Epidermal melanocyte (primary cell): ENCODE measurements around the gene OPN1MW.
"Not testable (repeated sequence)": the region's sequence is repeated elsewhere in the genome, so short reads cannot be mapped to it uniquely, and the experiment has no call there.

Experiments used
- DNase-seq: peaks from one replicate; pipeline ENCODE4 v3.0.0; 2011; ENCODE audit warnings: low spot score; ENCODE audit not compliant: insufficient read length

The OPN1MW gene

DNA sequence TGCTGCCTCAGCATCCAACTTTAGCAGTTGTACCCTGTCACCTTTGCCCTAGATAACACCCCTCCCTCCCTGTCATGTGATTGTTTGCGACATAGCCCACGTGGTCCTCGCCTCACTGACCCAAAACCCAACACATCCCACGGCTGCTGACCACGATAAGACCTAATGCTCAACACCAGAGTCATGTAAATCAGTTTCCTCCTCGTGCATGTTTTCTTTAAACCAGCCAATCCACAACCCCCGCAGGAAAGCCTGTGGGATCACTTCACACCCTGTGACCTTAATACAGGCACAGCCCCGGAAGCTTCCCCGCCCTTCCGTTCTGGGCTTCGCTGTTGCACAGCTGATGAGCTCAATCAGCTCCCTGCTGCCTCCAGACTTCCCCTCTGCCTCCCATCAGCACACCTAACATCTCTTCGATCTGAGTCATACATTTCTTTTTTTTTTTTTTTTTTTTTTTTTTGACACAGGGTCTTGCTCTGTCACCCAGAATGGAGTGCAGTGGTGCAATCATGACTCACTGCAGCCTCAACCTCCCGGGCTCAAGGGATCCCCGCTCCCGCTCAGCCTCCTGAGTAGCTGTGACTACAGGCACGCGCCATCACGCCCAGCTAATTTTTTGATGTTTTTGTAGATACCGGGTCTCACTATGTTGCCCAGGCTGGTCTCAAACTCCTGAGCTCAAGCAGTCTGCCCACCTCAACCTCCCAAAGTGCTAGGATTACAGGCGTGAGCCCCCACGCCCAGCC, 27.4 kb downstream of the OPN1MW start:
- DNase-seq: not testable (repeated sequence)

DNA sequence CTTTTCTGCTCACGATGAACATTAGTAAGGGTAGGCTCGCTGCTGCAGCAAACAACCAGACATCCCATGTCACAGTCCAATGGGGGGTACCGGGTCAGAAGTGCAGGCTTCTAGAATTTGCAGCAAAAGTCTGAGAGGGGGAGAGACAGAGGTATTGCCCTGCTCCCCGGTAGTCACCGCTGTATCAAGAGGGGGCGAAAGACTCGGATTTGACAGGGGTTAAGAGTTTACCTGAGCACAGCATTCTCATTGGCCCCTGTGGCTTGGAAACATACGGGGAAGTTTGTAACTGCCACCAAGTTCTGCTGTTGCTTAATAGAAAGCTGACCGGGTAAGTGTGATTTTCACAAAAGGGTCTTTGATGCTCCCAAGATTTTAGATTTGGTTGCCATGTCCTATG, 28.7 kb downstream of the OPN1MW start:
- DNase-seq: not testable (repeated sequence)

DNA sequence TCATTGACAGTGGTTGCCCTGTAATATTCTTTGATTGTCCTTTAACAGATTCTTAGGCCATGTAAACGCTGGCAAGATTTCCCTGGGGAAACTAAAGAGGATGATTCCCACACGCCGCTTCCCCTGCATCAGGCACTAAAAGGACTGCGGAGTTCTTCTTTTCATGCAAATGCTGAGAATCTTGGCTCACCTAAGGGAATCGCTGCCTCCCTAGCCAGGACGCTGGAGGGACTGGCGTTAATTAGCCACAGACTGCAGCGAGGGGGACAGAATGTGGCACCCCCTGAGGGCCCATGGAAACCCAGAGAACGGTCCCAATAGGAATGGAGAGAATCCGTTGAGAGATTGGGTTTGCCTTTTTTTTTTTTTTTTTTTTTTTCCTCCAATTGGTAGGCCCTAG, 29.1 kb downstream of the OPN1MW start:
- DNase-seq: not testable (repeated sequence)

GRCh38 chrX:154219456-154219855, 37.1 kb downstream of the OPN1MW start, which contains the start of gene OPN1MW2:
TSS of gene OPN1MW2 (plus strand) at chrX:154219756. CDS start at chrX:154219816, 60 bp downstream.
- not testable (repeated sequence) for DNase-seq

- not testable (repeated sequence) for DNase-seq
Observed at GRCh38 chrX:154225292-154225691, 42.9 kb downstream of the OPN1MW start.

GRCh38 chrX:154226706-154227105, 44.3 kb downstream of the OPN1MW start:
- DNase-seq: not testable (repeated sequence)

DNA sequence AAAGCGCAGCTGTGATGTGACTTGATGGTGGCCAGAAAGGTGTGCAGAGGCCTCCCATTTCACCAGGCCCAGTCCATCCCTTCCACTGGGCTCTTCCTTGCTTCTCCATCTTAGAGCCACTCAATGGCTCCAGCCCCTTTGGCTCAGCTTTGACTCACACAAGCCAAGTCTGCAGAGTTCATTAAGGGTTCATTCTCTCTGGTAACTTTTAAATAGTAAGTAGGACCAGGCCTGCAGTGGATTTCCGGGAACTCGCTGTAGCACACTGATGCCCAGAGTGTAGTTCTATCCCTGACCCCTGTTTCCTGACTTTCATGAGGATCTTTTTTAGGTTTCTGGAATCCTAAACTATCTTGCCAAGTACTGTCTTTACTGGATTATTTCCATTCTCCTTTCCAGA, 49.0 kb downstream of the OPN1MW start:
- DNase-seq: not testable (repeated sequence)

- DNase-seq: not testable (repeated sequence)
Observed at GRCh38 chrX:154233620-154234019, 51.2 kb downstream of the OPN1MW start.

DNA sequence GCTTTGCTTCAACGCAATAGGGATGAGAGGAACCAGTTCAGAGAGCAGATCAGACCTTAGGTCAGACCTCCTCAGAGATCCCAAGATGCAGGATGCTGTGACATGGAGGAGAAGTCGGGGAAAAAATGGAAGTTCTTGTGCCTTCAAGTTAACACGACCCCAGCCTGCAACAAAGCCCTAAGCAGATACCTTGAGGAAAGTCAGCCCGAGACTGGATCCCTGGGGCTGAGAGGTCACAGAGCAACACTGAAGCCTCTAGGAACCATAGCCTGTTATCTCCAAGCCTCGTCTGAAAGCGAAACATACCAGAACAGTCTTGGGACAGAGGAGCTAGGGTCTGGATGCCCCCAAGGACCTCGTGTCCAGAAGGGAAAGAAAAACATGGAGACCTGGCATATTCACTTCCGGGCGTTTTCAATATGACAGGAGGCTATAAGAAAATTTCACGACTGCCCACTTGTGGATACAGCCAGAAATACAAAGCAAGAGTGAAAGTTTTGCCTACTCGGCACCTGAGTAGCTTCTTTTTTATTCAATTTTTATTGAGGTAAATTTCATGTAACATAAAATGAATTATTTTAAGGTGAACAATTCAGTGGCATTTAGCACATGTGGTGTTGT, 56.7 kb downstream of the OPN1MW start:
- DNase-seq: not testable (repeated sequence)

GRCh38 chrX:154239982-154240503, 57.6 kb downstream of the OPN1MW start:
- peak; percentile 15 for DNase-seq
